Vagina (tissue), 2 donors: ENCODE measurements around the gene CHRNB4. TPM values are rescaled to one million over a fixed set of nuclear protein-coding genes. Genes with fewer than 3 reads are reported as not detected.

Experiments used
- DNase-seq, 2 donors: peaks; one replicate each; pipeline ENCODE4 v3.0.0-alpha.2; 2017; ENCODE audit errors: extremely low spot score in 2 of 2
- H3K27ac ChIP-seq: fragments of 200-600 bp; sonication (generic); one replicate; pipeline ENCODE4 v1.5.1; 2019
- H3K27me3 ChIP-seq: fragments of 200-600 bp; sonication (generic); one replicate; pipeline ENCODE4 v1.5.1; 2019
- H3K36me3 ChIP-seq, 2 donors: fragments of 200-600 bp; sonication (generic); one replicate each; pipeline ENCODE4 v1.5.1; 2017 to 2019
- H3K4me1 ChIP-seq: fragments of 200-600 bp; sonication (generic); one replicate; pipeline ENCODE4 v1.5.1; 2019
- H3K4me3 ChIP-seq, 2 donors: fragments of 200-600 bp; sonication (generic); 1 replicate in 1 of 2; 2 replicates in 1 of 2; pipeline ENCODE4 v1.5.1; 2016 to 2019
- H3K9me3 ChIP-seq: fragments of 200-600 bp; sonication (generic); one replicate; pipeline ENCODE4 v1.5.1; 2019
- CTCF ChIP-seq, 3 experiments: fragments of 450-650 bp in 2 of 3; fragments of 200-600 bp in 1 of 3; sonication (generic) in 1 of 3; IDR thresholded peaks; one replicate each; pipeline ENCODE4 v1.5.1; 2017 to 2019; ENCODE audit warnings: antibody characterized with exemption in 3 of 3, mild to moderate bottlenecking in 2 of 3, moderate library complexity in 2 of 3
- POLR2A ChIP-seq, 2 donors: fragments of 450-650 bp; IDR thresholded peaks; one replicate each; pipeline ENCODE4 v1.6.1; 2017; ENCODE audit warnings: antibody characterized with exemption in 2 of 2, mild to moderate bottlenecking in 2 of 2, moderate library complexity in 2 of 2
- POLR2AphosphoS5 ChIP-seq, 2 donors: sonication (generic); formaldehyde crosslinking; IDR thresholded peaks; one replicate each; pipeline ENCODE4 v1.9.0; 2017; ENCODE audit warnings: antibody characterized with exemption in 2 of 2, mild to moderate bottlenecking in 2 of 2, low read depth in 1 of 2; ENCODE audit not compliant: insufficient read depth in 1 of 2
- intact Hi-C: fragments of 100-400 bp; cut with DNase I; formaldehyde crosslinking; loops from one replicate; pipeline ENCODE4 v1.15.1; 2023
- total RNA-seq: library from RNA; depleted of rRNA; stranded (reverse); fragments of >200 nt; gene quantifications from one replicate; pipeline ENCODE4 v1.2.3, GENCODE V29; 2016

The CHRNB4 gene
- total RNA-seq, 1 donor from 2014 or later: 0.74 TPM

- no peaks in the 10 kb centered on the region for H3K4me1 ChIP-seq
- H3K9me3 ChIP-seq: no peaks in the 10 kb centered on the region
- DNase-seq: no peak
- TF ChIP-seq POLR2A (IDR thresholded peaks at IDR 0.05) (no peak), POLR2AphosphoS5 (IDR thresholded peaks at IDR 0.05; ENCODE audit: insufficient read depth in 1 of 2, low read depth in 1 of 2) (no peak), CTCF (IDR thresholded peaks at IDR 0.05) (no peak)
- H3K36me3 ChIP-seq: no peaks in the 10 kb centered on the region
- no peaks in the 10 kb centered on the region for H3K27me3 ChIP-seq
- intact Hi-C loops: no loop called here
- H3K27ac ChIP-seq: no peak overlapping the region
- H3K4me3 ChIP-seq: no peak overlapping the region
Observed at GRCh38 chr15:78661001-78661400, 20.0 kb upstream of the CHRNB4 start.

- no peak for DNase-seq
- intact Hi-C loops: no loop called here
- no peaks in the 10 kb centered on the region for H3K9me3 ChIP-seq
- TF ChIP-seq POLR2AphosphoS5 (IDR thresholded peaks at IDR 0.05; ENCODE audit: insufficient read depth in 1 of 2, low read depth in 1 of 2): no peak
- no peak for TF ChIP-seq CTCF (IDR thresholded peaks at IDR 0.05)
- no peak for TF ChIP-seq POLR2A (IDR thresholded peaks at IDR 0.05)
- no peak overlapping the region for H3K27ac ChIP-seq
- H3K36me3 ChIP-seq: no peaks in the 10 kb centered on the region
- H3K4me3 ChIP-seq: no peak overlapping the region
- no peaks in the 10 kb centered on the region for H3K4me1 ChIP-seq
- H3K27me3 ChIP-seq: no peaks in the 10 kb centered on the region
Observed at GRCh38 chr15:78660584-78660983, 19.6 kb upstream of the CHRNB4 start.

GRCh38 chr15:78658823-78659222 is 17.8 kb upstream of the CHRNB4 start:
- Histone ChIP-seq H3K9me3 (no peaks in the 10 kb centered on the region), H3K27ac (no peak overlapping the region), H3K36me3 (no peaks in the 10 kb centered on the region), H3K27me3 (no peaks in the 10 kb centered on the region), H3K4me3 (no peak overlapping the region), H3K4me1 (no peaks in the 10 kb centered on the region)
- no peak for DNase-seq
- intact Hi-C loops: no loop called here
- TF ChIP-seq POLR2AphosphoS5 (IDR thresholded peaks at IDR 0.05; ENCODE audit: insufficient read depth in 1 of 2, low read depth in 1 of 2) (no peak), POLR2A (IDR thresholded peaks at IDR 0.05) (no peak), CTCF (IDR thresholded peaks at IDR 0.05) (no peak)

- intact Hi-C loops: no loop called here
- TF ChIP-seq POLR2AphosphoS5 (IDR thresholded peaks at IDR 0.05; ENCODE audit: insufficient read depth in 1 of 2, low read depth in 1 of 2) (no peak), POLR2A (IDR thresholded peaks at IDR 0.05) (no peak), CTCF (IDR thresholded peaks at IDR 0.05) (no peak)
- no peaks in the 10 kb centered on the region for H3K36me3 ChIP-seq
- no peaks in the 10 kb centered on the region for H3K4me1 ChIP-seq
- no peak overlapping the region for H3K4me3 ChIP-seq
- no peak overlapping the region for H3K27ac ChIP-seq
- DNase-seq: no peak
- no peaks in the 10 kb centered on the region for H3K9me3 ChIP-seq
- no peaks in the 10 kb centered on the region for H3K27me3 ChIP-seq
Observed at GRCh38 chr15:78654272-78654671, 13.3 kb upstream of the CHRNB4 start.

GRCh38 chr15:78651930-78652615 is 11.1 kb upstream of the CHRNB4 start:
- intact Hi-C loops: no loop called here
- no peak for DNase-seq
- no peaks in the 10 kb centered on the region for H3K27me3 ChIP-seq

More at GRCh38 chr15:78651930-78652615, 11.1 kb upstream of the CHRNB4 start:
- H3K36me3 ChIP-seq: no peaks in the 10 kb centered on the region
- H3K27ac ChIP-seq: no peak overlapping the region
- H3K9me3 ChIP-seq: no peaks in the 10 kb centered on the region
- H3K4me1 ChIP-seq: no peaks in the 10 kb centered on the region
- TF ChIP-seq POLR2AphosphoS5 (IDR thresholded peaks at IDR 0.05; ENCODE audit: insufficient read depth in 1 of 2, low read depth in 1 of 2) (no peak), CTCF (IDR thresholded peaks at IDR 0.05) (no peak), POLR2A (IDR thresholded peaks at IDR 0.05) (no peak)
- no peak overlapping the region for H3K4me3 ChIP-seq
